Measurements from ENCODE around the gene RASGRP4.

RASGRP4 gene

DNA sequence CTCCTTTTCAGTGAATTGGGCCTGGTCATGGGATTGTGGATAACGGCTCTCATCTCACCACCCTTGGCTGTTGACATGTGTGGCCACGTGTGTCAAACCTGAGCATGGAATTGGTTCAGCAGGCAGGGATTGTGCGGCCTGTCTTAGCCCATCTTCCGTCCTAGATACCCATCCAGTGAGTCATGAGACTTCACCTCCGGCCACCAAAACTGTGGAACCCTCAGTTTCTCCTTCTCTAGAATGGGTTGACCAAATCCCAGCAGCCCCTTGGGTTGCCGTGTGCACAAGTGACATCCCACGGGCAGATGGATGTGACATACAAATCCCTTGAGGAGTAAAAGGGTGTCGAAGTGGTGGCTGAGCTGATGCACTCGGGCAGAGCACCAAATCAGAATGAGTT lies 44.9 kb downstream of the RASGRP4 start:
- Histone ChIP-seq H3K4me1 (ENCODE audit: insufficient read depth, low read length) (0 out of 2 replicates have a peak, but pooled peaks cover 4% of the 10 kb centered on the region), H3K27ac (ENCODE audit: low read depth, low read length) (no peak overlapping the region), H3K27me3 (ENCODE audit: insufficient read depth, low read length) (peaks cover 3% of the 10 kb centered on the region; the same call in 1 of the 2 replicates), H3K9me3 (ENCODE audit: insufficient read depth, low read depth, low read length) (no peaks in the 10 kb centered on the region), H3K36me3 (ENCODE audit: insufficient read depth, low read length) (peaks cover 60% of the 10 kb centered on the region), H3K9ac (ENCODE audit: low read depth, low read length) (no peak overlapping the region), H3K4me3 (ENCODE audit: low read length) (no peak overlapping the region)
- 96% methylated on average over 9 of the region's 9 CpGs for WGBS

DNA sequence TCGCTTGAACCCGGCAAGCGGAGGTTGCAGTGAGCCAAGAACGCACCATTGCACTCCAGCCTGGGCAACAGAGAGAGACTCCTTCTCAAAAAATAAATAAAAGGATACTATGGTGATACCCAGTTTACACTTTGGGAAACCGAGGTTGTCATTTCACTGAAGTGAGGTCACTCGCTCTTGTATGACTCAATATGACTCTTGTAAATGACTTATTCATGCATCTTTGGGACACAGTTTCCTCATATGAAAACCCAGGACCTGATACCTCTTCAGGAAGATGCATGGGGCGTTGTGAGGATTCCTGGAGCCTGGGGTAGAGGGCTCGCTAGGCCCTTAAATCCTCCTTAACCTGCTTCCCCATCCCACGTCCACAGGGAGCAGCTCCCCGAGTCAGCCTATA lies 47.2 kb downstream of the RASGRP4 start:
- H3K4me1 ChIP-seq (ENCODE audit: insufficient read depth, low read length), result peaks cover 7% of the 10 kb centered on the region; the same call in 1 of the 2 replicates
- H3K4me3 ChIP-seq (ENCODE audit: low read length), result no peak overlapping the region
- peaks cover 57% of the 10 kb centered on the region for H3K36me3 ChIP-seq (ENCODE audit: insufficient read depth, low read length)
- H3K9me3 ChIP-seq (ENCODE audit: insufficient read depth, low read depth, low read length), result no peaks in the 10 kb centered on the region
- no peak overlapping the region for H3K9ac ChIP-seq (ENCODE audit: low read depth, low read length)
- H3K27me3 ChIP-seq (ENCODE audit: insufficient read depth, low read length), result no peaks in the 10 kb centered on the region
- 95% methylated on average over 10 of the region's 10 CpGs for WGBS
- H3K27ac ChIP-seq (ENCODE audit: low read depth, low read length), result no peak overlapping the region

DNA sequence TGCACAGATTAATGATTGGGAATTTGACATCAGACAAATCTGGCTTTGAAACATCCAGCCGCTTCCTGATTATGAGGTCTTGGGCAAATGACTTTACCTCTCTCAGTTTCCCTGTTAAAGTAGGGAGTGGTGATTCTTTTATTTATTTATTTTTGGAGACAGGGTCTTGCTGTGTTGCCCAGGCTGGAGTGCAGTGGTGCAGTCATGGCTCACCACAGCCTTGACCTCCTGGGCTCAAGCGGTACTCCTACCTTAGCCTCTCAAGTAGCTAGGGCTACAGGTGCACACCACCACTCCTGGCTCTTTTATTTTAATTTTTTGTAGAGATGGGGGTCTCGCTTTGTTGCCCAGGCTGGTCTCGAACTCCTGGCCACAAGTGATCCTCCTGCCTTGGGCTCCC lies 49.0 kb downstream of the RASGRP4 start:
- H3K4me3 ChIP-seq (ENCODE audit: low read length), result no peak overlapping the region
- 0 out of 2 replicates have a peak, but pooled peaks cover under 1% of the 10 kb centered on the region for H3K27me3 ChIP-seq (ENCODE audit: insufficient read depth, low read length)
- 96% methylated on average over 4 of the region's 4 CpGs for WGBS
- H3K4me1 ChIP-seq (ENCODE audit: insufficient read depth, low read length), result peaks cover 7% of the 10 kb centered on the region; the same call in 1 of the 2 replicates
- no peak overlapping the region for H3K9ac ChIP-seq (ENCODE audit: low read depth, low read length)
- no peaks in the 10 kb centered on the region for H3K9me3 ChIP-seq (ENCODE audit: insufficient read depth, low read depth, low read length)
- H3K36me3 ChIP-seq (ENCODE audit: insufficient read depth, low read length), result peaks cover 40% of the 10 kb centered on the region
- no peak overlapping the region for H3K27ac ChIP-seq (ENCODE audit: low read depth, low read length)

GRCh38 chr19:38376576-38376975 lies 49.4 kb downstream of the RASGRP4 start:
- WGBS, result 96% methylated on average over 3 of the region's 3 CpGs
- 0 out of 2 replicates have a peak, but pooled peaks cover 4% of the 10 kb centered on the region for H3K27me3 ChIP-seq (ENCODE audit: insufficient read depth, low read length)
- H3K4me3 ChIP-seq (ENCODE audit: low read length), result no peak overlapping the region
- no peaks in the 10 kb centered on the region for H3K9me3 ChIP-seq (ENCODE audit: insufficient read depth, low read depth, low read length)
- no peak overlapping the region for H3K27ac ChIP-seq (ENCODE audit: low read depth, low read length)
- H3K4me1 ChIP-seq (ENCODE audit: insufficient read depth, low read length), result peaks cover 7% of the 10 kb centered on the region; the same call in 1 of the 2 replicates
- H3K9ac ChIP-seq (ENCODE audit: low read depth, low read length), result no peak overlapping the region
- H3K36me3 ChIP-seq (ENCODE audit: insufficient read depth, low read length), result peaks cover 36% of the 10 kb centered on the region

- Histone ChIP-seq H3K4me1 (ENCODE audit: insufficient read depth, low read length) (peaks cover 7% of the 10 kb centered on the region; the same call in 1 of the 2 replicates), H3K9me3 (ENCODE audit: insufficient read depth, low read depth, low read length) (no peaks in the 10 kb centered on the region), H3K4me3 (ENCODE audit: low read length) (peak overlapping the region; percentile 92), H3K27me3 (ENCODE audit: insufficient read depth, low read length) (0 out of 2 replicates have a peak, but pooled peaks cover 4% of the 10 kb centered on the region), H3K27ac (ENCODE audit: low read depth, low read length) (no peak overlapping the region), H3K36me3 (ENCODE audit: insufficient read depth, low read length) (peaks cover 27% of the 10 kb centered on the region), H3K9ac (ENCODE audit: low read depth, low read length) (peak overlapping the region; percentile 92; the same call in 1 of the 2 replicates)
- WGBS, result 87% methylated on average over 5 of the region's 5 CpGs
Observed at GRCh38 chr19:38375748-38376147, 50.3 kb downstream of the RASGRP4 start.

DNA sequence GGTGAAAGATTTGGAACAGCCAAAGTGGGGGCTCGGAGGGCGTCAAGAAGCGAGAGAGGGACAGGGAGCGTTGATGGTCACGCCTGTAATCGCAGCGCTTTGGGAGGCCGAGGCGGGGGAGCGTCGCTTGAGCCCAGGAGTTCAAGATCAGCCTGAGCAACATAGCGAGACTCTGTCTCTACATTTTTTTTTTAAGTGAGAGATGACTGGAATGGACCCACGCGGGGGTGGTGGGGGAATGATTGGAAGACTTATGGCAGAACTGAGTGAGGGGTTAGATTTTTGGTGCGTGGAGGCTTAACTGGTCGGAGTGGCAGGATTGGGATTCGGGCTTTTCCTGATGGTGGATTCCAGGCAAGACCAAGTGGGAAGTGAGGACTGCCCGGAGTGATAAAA lies 50.9 kb downstream of the RASGRP4 start:
- peak overlapping the region; percentile 92 for H3K4me3 ChIP-seq (ENCODE audit: low read length)
- H3K27ac ChIP-seq (ENCODE audit: low read depth, low read length), result peak overlapping the region; percentile 82
- peaks cover 7% of the 10 kb centered on the region; the same call in 1 of the 2 replicates for H3K4me1 ChIP-seq (ENCODE audit: insufficient read depth, low read length)
- 2% methylated on average over 18 of the region's 18 CpGs for WGBS
- peaks cover 4% of the 10 kb centered on the region; the same call in 1 of the 2 replicates for H3K27me3 ChIP-seq (ENCODE audit: insufficient read depth, low read length)
- H3K9me3 ChIP-seq (ENCODE audit: insufficient read depth, low read depth, low read length), result no peaks in the 10 kb centered on the region
- peaks cover 25% of the 10 kb centered on the region for H3K36me3 ChIP-seq (ENCODE audit: insufficient read depth, low read length)
- H3K9ac ChIP-seq (ENCODE audit: low read depth, low read length), result peak overlapping the region; percentile 92

DNA sequence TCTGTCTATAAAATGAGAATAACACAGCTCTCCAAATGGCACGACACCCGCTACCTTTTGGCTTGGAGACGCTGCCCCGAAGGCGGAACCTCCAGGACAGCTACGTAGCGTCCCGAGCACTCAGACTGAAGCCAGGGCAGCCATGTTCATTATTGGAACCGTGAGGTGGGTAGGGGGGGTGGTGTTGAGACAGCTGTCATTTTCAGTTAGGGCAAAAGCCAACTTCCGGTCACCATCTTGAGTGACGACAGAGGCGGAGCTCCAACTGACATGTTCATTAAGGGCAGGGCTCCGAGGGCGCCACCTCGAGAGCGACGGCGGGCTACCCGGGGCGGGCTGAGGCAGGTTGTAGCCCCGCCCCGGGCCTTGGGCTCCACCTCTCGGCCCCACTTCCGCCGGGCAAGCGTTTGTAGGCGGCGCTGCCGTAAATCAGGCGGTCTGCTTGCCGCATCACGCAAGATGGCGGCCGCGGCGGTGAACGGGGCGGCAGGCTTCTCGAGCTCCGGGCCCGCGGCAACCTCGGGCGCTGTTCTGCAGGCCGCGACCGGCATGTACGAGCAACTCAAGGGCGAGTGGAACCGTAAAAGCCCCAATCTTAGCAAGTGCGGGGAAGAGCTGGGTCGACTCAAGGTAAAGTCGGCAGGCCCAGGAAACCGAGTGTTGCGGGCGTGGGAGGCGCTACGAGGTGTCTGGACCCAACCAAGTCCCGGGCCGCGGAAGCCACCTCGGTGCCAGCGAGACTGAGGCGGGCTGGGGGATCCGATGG lies 51.5 kb downstream of the RASGRP4 start, which contains the start of gene PSMD8:
TSS of gene PSMD8 (plus strand) at position 240 of the 766 bp plus-strand sequence. CDS start at position 271, 31 bp downstream.
- H3K9ac ChIP-seq (ENCODE audit: low read depth, low read length), result peak within 1 kb of the TSS; percentile 92
- peak within 1 kb of the TSS; percentile 92 for H3K4me3 ChIP-seq (ENCODE audit: low read length)
- H3K36me3 ChIP-seq (ENCODE audit: insufficient read depth, low read length), result peaks cover 22% of the 10 kb centered on the region
- peak within 1 kb of the TSS; percentile 82 for H3K27ac ChIP-seq (ENCODE audit: low read depth, low read length)
- WGBS, result under 1% methylated on average over 65 of the region's 65 CpGs
- no peaks in the 10 kb centered on the region for H3K9me3 ChIP-seq (ENCODE audit: insufficient read depth, low read depth, low read length)
- peaks cover 7% of the 10 kb centered on the region; the same call in 1 of the 2 replicates for H3K4me1 ChIP-seq (ENCODE audit: insufficient read depth, low read length)
- peaks cover 4% of the 10 kb centered on the region; the same call in 1 of the 2 replicates for H3K27me3 ChIP-seq (ENCODE audit: insufficient read depth, low read length)

DNA sequence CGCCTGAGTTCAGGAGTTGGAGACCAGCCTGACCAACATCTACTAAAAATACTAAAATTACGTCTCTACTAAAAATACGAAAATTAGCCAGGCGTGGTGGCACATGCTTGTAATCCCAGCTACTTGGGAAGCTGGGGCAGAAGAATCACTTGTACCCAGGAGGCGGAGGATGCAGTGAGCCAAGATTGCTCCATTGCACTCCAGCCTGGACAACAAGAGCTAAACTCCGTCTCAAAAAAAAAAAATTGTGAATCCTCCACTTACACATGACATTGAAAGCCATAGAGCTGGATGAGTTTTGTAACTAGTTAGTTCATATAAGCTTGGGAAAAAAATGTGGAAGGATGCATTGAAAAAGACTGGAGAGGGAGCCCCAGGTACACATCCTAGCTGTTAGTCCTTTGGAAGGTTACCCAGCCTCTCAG lies 52.1 kb downstream of the RASGRP4 start:
- Histone ChIP-seq H3K27me3 (ENCODE audit: insufficient read depth, low read length) (peaks cover 4% of the 10 kb centered on the region; the same call in 1 of the 2 replicates), H3K4me1 (ENCODE audit: insufficient read depth, low read length) (peaks cover 7% of the 10 kb centered on the region; the same call in 1 of the 2 replicates), H3K9ac (ENCODE audit: low read depth, low read length) (peak overlapping the region; percentile 12; the same call in 1 of the 2 replicates), H3K27ac (ENCODE audit: low read depth, low read length) (no peak overlapping the region; the same call in 1 of the 2 replicates), H3K9me3 (ENCODE audit: insufficient read depth, low read depth, low read length) (no peaks in the 10 kb centered on the region), H3K4me3 (ENCODE audit: low read length) (peak overlapping the region; percentile 92), H3K36me3 (ENCODE audit: insufficient read depth, low read length) (peaks cover 16% of the 10 kb centered on the region)
- 87% methylated on average over 5 of the region's 6 CpGs for WGBS

GRCh38 chr19:38371081-38371480 lies 54.9 kb downstream of the RASGRP4 start:
- no peak overlapping the region for H3K4me3 ChIP-seq (ENCODE audit: low read length)
- H3K9me3 ChIP-seq (ENCODE audit: insufficient read depth, low read depth, low read length), result no peaks in the 10 kb centered on the region
- peaks cover 7% of the 10 kb centered on the region; the same call in 1 of the 2 replicates for H3K4me1 ChIP-seq (ENCODE audit: insufficient read depth, low read length)
- H3K27me3 ChIP-seq (ENCODE audit: insufficient read depth, low read length), result peaks cover 4% of the 10 kb centered on the region; the same call in 1 of the 2 replicates
- no peak overlapping the region for H3K27ac ChIP-seq (ENCODE audit: low read depth, low read length)
- 93% methylated on average over 6 of the region's 6 CpGs for WGBS
- H3K36me3 ChIP-seq (ENCODE audit: insufficient read depth, low read length), result no peaks in the 10 kb centered on the region
- H3K9ac ChIP-seq (ENCODE audit: low read depth, low read length), result no peak overlapping the region

GRCh38 chr19:38370299-38370698 lies 55.7 kb downstream of the RASGRP4 start:
- Histone ChIP-seq H3K27me3 (ENCODE audit: insufficient read depth, low read length) (peaks cover 4% of the 10 kb centered on the region; the same call in 1 of the 2 replicates), H3K36me3 (ENCODE audit: insufficient read depth, low read length) (no peaks in the 10 kb centered on the region), H3K27ac (ENCODE audit: low read depth, low read length) (no peak overlapping the region), H3K4me1 (ENCODE audit: insufficient read depth, low read length) (peaks cover under 1% of the 10 kb centered on the region; the same call in 1 of the 2 replicates), H3K4me3 (ENCODE audit: low read length) (no peak overlapping the region), H3K9me3 (ENCODE audit: insufficient read depth, low read depth, low read length) (no peaks in the 10 kb centered on the region), H3K9ac (ENCODE audit: low read depth, low read length) (no peak overlapping the region)
- WGBS, result 82% methylated on average over 12 of the region's 12 CpGs

- Histone ChIP-seq H3K4me3 (ENCODE audit: low read length) (no peak overlapping the region), H3K27me3 (ENCODE audit: insufficient read depth, low read length) (peaks cover 4% of the 10 kb centered on the region; the same call in 1 of the 2 replicates), H3K27ac (ENCODE audit: low read depth, low read length) (no peak overlapping the region), H3K9ac (ENCODE audit: low read depth, low read length) (no peak overlapping the region), H3K4me1 (ENCODE audit: insufficient read depth, low read length) (no peaks in the 10 kb centered on the region), H3K9me3 (ENCODE audit: insufficient read depth, low read depth, low read length) (peaks cover 4% of the 10 kb centered on the region), H3K36me3 (ENCODE audit: insufficient read depth, low read length) (no peaks in the 10 kb centered on the region)
- WGBS, result 91% methylated on average over 2 of the region's 2 CpGs
Observed at GRCh38 chr19:38369584-38369983, 56.4 kb downstream of the RASGRP4 start.

Data from HUES64 (cell line).